ENCODE measurements around the gene LMOD1.

LMOD1 gene

GRCh38 chr1:201891451-201892045 is 54.8 kb downstream of the LMOD1 start:
- no peak for FAIRE-seq

GRCh38 chr1:201890806-201891450 is 55.4 kb downstream of the LMOD1 start:
- no peak for FAIRE-seq

DNA sequence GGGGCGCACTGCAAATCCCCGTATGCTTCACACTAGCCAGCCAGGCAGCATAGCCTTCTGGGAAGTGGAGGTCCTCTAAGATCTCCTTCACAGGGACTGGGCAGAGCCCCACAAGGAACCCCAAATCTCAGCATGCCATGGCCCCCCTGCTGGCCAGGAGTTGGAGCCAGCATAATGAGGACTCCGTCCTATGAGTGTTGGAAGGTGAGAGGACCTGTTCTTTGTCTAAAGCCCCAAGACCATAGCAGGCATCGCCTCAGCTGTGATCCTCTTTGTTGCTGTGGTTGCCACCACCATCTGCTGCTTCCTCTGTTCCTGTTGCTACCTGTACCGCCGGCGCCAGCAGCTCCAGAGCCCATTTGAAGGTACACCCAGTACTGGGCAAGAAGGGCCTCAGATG is 56.1 kb downstream of the LMOD1 start:
- FAIRE-seq, result no peak

DNA sequence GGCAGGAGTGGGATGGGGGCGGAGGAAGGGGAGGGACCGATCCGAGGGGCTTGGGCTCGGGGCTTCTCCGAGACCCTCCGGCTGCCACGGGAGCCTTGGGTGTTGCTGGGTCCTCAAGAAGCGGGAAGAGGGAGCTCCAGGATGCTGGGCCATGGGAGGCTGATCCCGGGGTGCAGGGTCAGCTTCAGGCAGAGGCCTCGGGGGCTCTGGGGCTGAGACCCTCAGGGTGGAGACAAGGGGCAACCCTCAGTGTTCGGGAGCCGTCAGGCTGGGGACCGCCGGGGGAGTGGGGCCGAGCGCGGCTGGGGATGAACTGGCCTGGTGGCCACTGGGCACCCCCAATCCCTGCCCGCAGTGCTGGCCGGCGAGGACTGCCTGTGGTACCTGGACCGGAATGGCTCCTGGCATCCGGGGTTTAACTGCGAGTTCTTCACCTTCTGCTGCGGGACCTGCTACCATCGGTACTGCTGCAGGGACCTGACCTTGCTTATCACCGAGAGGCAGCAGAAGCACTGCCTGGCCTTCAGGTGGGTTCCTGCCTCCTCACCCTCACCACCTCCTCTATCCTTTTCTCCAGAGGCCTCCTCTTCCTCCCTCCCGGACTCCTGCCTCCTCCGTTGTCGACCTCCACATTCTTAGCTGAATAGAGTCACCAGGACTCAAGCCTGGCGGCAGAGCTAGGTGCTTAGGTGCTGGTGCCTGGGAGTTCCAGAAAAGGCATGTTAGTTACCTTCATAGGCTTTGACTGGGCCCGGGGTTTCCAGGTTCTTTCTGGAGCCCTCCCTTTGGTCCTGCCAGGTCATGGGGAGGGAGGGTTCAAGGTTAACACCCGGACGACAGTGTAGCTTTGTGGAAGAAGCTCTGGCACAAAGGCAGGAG is 57.0 kb downstream of the LMOD1 start:
- FAIRE-seq, result no peak

DNA sequence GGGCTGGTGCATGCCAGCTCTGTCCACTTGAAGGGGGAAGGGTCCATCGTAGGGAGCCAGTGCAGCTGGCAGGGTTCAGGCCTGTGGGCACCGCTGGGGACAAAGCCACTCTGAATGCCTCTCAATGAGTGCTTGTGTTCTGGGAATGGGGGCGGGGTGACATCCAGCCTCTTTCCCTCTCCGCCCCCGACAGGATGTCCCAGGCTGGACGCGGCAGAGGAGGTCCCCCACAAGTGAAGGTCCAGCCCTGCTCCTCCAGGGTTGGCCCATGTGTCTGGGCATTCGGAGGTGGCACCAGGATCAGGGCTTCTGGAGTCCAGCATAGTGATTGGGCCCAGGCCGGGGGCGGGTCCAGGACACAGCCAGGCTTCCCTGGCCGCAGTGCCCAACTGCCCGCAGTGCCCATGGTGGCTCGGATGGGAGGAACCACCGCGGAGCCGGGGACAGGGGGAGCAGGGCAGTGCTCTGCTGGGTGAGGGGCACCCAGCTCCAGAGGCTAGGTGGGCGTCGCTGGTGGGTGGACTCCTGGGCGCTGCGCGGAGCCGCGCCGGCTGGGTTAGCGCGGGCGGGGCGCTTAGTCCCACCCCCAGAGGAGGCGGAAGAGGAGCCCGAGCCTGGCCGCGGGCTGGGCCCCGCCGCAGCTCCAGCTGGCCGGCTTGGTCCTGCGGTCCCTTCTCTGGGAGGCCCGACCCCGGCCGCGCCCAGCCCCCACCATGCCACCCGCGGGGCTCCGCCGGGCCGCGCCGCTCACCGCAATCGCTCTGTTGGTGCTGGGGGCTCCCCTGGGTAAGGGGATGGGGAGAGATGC is 57.9 kb downstream of the LMOD1 start, which contains the start of gene SHISA4:
Gene SHISA4 (plus strand): TSS at position 617 of the 808 bp plus-strand sequence. CDS start 97 bp downstream, at position 714.
- no peak for FAIRE-seq

- no peak for FAIRE-seq
Observed at GRCh38 chr1:201887116-201887866, 59.1 kb downstream of the LMOD1 start.

- no peak for FAIRE-seq
Observed at GRCh38 chr1:201886103-201886885, 60.1 kb downstream of the LMOD1 start.

GRCh38 chr1:201885531-201886075 is 60.7 kb downstream of the LMOD1 start:
- FAIRE-seq, result no peak

- FAIRE-seq, result no peak
Observed at GRCh38 chr1:201884425-201884824, 61.9 kb downstream of the LMOD1 start.

GRCh38 chr1:201883786-201884185 is 62.6 kb downstream of the LMOD1 start:
- FAIRE-seq, result no peak

DNA sequence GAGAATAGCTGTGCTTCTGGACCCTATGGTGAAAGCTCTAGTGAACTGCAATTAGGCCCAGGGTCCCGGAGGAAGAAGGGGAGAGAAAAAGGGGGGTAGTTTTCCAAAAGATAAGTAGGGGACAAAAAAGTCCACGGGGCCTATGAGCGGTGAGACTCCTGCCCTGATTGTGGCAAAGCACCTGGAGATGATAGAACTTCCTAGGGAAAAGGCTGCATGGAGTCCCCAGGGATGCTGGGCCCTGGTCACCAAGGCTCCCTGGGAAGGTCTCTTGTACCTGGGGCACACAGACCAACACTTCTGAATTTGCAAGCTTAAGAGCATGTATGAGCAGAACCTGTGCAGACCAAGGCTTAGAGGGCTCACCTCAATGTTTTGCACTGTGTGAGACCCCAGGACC is 63.1 kb downstream of the LMOD1 start:
- FAIRE-seq, result no peak

DNA sequence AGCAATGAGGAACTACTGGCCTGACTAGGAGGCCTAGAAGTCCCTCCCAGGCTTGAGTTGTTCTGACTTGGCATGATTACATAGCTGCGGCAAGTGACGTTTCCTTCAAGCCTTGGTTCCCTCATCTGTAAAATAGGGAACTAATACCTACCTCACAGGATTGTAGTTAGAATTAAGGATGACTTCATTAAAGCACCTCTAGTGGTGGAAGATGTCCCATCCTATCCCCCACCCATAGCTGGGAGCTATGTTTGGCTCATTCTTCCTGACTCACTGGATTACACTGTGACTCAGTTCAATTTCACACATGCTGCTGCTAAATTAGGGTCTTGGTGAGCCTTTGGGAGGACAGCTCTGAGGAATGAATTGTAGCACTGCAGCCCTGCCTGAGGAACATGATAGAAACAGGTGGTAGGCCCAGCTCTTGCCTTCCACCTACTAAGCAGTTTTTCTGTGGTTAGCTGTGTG is 63.6 kb downstream of the LMOD1 start:
- FAIRE-seq, result no peak

- no peak for FAIRE-seq
Observed at GRCh38 chr1:201881617-201882016, 64.7 kb downstream of the LMOD1 start.

- no peak for FAIRE-seq
Observed at GRCh38 chr1:201880928-201881571, 65.3 kb downstream of the LMOD1 start.

DNA sequence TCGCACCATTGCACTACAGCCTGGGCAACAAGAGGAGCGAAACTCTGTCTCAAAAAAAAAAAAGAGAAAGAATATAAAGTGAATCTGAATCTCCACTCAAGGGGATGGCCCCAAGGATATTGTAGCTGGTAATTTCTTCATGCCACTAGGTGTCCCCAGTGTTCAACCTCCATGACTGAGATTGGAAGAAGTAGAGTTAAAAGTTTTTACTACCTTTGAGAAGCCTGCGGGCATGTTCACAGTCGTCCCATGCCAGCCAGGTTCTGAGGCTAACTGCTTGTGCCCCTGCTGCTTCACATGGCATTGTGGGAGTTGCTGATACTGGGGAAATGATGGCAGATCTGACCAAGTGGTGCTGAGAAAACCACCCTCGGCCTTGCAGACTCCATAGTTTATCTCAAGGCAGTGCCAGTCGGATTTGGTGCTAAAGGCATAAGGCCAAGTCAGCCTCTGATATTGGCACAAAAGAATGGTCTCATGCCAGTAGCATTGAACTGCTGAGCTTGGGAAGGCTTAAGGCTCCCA is 68.4 kb downstream of the LMOD1 start:
- FAIRE-seq, result no peak

DNA sequence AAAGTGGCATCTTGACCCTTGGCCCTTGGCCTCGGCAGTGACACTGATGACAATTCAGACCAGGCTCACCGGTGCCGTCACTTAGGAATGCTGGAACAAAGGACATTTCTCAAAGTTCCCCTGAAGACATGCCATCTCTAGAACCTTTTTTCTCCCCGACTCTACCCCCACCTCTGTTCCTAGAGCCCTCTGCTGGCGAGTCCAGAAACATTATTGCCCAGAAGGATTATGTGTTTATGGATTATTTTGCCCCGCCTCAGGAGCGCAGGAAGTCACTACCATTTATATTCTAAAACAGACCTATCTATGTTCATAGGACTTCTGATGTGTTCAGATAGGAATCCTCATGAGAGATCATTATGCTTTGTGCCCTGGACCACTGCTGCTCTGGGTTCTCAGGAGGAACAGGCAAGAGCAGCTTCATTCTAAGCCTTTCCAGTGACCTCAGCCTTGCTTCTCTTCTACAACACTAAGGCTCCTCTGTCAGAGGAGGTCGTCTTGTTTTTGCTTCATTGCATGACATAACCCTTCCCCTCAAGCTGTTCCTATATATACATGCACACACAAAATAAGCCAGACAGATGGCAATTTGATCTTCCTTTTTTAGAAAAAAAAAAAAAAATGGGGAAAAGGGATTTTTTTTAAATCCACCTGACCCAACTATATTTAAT is 70.1 kb downstream of the LMOD1 start:
- FAIRE-seq, result no peak

- FAIRE-seq, result no peak
Observed at GRCh38 chr1:201874672-201875071, 71.7 kb downstream of the LMOD1 start.

- no peak for FAIRE-seq
Observed at GRCh38 chr1:201870397-201870796, 76.0 kb downstream of the LMOD1 start.

DNA sequence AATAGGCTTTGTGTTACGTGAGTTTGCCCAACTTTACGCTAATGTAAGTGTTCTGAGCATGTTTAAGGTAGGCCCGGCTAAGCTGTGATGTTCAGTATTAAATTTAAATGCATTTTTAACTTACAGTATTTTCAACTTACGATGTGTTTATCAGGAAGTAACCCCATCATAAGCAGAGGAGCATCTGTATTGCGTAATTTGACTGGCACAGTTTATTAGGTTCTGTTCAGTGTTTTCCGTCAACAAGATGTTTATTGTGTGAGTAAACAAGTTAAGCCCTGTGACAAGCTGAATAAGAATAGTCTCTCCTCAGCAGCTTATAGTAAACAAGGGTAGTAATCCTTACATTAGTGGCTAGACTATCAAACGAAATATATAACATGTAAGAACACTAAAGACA is 84.9 kb downstream of the LMOD1 start:
- no peak for FAIRE-seq

Data from endometrium (tissue), 2 donors.